ENCODE data around the gene GAB2.

The GAB2 gene

DNA sequence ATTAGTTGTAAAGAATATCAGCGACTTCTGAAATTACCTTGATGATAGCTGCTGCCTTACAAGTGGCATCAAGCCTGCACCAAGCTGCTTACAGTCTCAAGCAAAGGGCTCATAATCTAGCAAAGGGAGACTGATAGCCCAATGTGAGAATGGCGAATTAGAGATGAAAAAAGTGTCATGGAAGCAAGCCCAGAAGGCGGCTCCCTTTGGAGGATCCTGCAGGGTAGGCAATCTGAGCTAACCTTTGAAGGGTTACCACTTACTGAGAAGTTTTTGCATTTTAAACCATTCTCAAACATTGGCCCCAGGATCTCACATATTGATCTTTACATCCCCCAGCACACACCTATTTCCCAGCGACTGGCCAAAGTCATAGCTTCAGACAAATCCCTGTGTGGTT is 18.5 kb downstream of the GAB2 start:
- DNase-seq, result no peak

DNA sequence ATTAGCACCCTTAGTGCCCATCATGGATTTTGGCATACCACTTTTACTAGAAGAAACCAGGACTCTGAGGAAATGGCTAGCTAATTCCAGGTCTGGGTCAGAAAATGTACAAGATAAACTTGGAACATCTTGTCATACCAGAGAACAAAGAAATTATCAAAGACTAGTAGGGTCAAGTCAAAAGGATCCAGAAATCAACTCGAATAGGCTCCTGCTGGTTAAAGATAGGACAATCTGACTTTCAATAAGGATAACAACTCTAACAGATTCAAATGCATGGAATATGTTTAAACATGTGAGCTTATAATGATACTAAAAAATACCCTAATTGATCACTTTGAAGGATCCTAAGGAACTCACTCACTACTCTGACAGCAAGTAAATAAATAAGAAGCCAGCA is 18.9 kb downstream of the GAB2 start:
- no peak for DNase-seq

DNA sequence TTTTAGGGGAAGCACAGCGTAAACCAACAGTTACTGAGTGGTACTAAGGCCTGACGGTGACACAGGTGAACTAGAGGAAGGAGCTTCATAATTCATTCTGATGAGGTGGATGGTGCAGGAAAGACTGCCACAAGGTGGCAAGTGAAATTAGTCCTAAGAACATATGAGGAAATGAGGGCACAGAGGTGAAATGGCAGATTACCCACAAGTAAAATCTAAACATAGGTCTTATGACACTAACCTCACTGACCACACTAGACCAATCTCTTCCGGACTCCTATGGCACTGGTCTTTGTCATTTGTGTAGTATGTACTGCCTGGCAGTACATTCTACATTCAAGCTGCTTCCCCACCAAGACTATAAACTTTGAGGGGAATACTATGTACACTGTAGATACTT is 20.2 kb downstream of the GAB2 start:
- DNase-seq, result no peak

DNA sequence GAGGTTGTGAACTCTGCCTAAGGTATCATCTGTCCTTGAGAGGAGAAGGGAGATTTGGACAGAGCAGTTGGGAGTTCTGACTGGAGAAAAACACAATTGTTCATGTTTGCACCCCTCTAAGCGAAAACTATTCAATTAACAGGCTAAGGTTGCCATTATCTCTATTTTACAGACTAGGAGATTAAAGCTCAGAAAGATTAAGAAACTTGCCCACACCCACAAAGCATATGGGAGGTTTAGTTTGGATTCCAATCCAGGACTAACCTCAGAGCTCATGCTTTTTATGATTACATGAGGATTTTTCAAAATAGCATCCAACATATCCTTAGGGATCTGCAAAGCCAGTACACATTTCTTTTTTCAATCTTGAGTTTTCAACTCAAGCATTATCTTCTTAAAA is 22.0 kb downstream of the GAB2 start:
- no peak for DNase-seq

DNA sequence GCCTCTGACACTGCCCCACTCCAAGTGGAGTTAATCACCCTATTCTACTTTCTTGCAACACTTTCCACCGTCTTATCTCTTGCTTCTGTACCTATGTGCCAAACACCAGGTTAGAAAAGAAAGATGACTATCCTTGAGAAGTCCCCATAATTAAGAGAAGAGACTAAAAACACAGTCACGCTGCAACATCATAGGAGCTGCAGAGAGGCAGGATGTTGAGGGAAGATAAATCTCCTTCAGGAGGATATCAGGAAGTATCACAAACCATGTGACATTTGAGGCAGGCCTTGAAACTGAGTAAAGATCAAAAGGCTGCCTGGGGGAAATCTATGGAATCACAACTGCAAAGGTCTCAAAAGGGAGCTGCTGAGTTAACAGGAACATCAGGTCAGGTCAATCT is 24.8 kb downstream of the GAB2 start:
- no peak for DNase-seq

DNA sequence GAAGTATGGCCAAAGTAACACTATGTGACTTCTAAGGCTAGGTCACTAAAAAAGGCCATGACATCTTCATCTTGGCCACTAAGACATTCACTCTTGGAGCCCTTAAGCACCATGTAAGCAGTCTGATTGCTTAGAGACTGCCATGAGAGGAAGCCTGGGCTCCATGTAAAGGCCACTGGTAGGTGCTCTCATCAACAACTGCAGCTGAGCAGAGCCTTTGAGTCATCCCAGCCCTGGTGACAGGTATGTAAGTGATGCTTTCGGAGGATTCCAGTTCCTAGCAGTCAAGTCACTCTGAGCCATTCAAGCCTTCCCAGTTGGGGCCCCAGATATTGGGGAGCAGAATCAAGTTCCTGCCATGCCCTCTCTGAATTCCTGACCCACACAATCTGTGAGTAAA is 26.2 kb downstream of the GAB2 start:
- DNase-seq, result no peak

DNA sequence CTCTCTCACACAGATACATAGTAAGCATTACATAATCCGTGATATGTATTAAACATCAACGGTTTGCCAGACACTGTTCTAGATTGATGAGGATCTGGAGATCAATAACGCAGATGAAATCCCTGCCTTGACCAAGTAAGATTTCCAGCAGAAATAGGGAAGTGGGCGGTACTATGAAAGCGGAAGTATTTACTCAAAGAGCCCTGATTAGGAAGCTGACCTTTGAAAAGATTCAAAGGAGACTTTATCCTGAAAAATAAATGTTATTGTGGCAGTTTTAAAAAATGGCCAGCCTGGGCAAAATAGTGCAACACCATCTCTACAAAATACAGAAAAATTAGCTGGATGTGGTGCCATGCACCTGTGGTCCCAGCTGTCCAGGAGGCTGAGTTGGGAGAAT is 26.8 kb downstream of the GAB2 start:
- DNase-seq, result no peak

DNA sequence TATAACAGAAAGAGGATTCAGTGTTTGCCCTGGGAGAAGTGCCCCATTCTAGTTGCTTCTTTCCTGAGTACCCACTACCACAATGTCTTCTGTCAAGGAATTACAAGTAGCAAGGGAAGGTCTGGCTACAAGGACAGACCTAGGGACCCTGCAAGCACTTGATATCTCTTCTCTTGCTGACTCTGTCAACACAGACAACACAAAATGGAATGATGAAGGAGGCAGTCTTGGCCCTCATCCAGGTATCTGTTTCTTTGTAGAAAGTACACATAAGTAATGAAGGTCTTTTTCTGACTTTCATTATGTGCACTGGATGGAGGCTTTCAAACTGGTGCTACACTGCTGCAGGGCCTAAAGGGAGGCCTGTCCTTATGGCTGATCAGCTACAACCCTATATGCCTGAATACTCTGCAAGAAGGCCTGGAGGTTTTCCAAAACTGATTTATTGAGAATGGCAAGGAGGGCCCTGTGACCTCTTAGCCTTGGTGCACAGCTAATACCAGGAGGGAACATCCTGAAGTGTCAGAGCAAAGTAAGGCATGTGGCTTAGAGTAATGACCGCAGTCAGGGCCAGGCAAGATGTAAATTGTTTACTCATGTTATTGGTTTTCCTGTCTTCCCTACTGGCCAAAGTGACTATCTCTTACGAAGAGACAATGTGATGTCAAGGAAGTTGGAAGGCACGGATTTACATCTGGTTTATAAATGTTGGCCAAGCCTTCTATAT is 31.2 kb downstream of the GAB2 start:
- no peak for DNase-seq

DNA sequence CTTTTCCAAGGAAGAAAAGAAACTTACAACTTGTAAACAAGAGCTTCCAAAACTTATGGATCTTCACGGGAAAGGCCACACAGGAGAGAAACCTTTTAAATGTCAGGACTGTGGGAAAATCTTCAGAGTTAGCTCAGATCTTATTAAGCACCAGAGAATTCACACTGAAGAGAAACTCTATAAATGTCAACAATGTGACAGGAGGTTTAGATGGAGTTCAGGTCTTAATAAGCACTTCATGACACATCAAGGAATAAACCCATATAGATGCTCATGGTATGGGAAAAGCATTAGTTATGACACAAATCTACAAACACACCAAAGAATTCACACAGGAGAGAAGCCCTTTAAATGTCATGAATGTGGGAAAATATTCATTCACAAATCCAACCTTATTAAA is 32.4 kb downstream of the GAB2 start:
- no peak for DNase-seq

DNA sequence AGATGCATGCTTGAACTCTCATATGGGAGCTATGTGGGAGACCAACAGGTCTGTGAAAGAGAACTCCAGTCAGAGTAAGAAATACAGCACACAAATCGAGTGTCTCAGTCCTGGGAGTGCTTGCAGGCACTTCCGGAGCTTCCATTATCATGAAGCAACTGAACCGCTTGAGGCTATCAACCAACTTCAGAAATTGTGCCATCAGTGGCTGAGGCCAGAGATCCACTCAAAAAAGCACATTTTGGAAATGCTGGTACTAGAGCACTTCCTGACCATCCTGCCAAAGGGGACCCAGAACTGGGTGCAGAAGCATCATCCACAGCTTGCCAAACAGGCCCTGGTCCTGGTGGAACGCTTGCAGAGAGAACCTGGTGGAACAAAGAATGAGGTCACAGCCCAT is 33.4 kb downstream of the GAB2 start:
- DNase-seq, result no peak

DNA sequence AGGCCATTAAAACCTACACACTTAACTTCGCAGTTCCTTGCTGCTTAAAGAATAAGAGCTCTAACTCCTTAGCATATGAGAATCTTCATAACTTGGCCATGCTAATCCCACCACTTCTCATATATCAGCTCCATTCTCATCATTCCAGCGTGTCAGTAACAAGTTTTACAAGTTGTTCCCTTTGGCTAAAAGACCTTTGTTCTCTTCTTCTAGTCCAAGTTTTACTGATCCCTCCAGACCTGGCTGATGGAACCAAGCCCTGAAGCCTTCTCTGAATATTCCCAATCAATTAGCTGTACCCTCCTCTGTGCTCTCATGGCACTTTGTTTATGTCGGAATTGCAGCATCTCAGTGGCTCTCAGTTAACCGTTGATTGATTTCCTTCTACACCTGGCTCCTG is 35.8 kb downstream of the GAB2 start:
- DNase-seq, result no peak

DNA sequence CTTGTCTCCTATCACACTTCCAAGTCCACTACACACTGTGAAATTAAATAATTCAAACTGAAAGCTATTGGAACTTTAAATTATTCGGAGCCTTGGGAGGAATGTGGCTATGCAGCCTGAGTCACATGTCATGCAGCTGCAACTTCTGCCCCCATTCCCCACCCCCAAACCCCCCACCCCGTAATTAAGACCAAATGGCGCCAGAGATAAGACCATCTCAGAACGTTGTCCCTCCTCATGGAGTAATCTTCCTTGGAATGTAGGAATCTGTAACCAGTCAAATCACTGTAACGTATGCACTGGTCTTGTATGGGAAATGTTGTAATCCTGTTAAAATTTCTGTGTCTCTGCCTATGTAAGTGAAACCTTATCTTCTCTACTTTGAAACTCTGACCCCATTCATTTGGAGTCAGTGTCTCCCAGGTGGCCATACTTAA is 37.0 kb downstream of the GAB2 start:
- DNase-seq, result no peak

DNA sequence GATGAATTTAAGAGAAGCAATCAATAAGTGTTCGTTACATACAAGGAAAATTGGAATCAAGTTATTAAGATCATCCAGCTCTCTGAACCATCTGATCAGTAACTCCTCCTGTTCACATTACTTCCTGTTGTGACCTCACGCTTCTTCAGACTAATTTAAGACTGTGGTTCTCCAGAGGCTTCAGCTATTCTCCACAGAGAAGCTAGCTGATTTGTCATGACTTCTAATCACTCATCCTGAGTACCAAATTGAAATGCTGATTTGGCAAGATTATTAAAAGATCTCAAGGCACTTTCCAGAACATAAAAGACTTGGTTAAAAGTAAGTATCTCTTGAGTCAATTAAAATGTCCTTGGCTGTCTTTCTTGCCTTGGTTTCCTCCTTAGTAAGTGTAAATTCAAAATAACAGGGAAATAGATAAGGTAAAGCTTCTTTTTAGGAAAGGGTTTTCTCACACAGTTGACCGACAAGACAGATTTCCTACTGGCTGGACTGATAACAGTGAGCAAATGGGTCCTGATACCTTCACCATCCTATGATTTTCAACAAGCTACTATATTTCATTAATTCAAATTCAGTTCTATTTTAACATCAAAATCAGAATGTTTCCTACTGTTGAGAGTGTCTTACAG is 38.5 kb downstream of the GAB2 start:
- no peak for DNase-seq

DNA sequence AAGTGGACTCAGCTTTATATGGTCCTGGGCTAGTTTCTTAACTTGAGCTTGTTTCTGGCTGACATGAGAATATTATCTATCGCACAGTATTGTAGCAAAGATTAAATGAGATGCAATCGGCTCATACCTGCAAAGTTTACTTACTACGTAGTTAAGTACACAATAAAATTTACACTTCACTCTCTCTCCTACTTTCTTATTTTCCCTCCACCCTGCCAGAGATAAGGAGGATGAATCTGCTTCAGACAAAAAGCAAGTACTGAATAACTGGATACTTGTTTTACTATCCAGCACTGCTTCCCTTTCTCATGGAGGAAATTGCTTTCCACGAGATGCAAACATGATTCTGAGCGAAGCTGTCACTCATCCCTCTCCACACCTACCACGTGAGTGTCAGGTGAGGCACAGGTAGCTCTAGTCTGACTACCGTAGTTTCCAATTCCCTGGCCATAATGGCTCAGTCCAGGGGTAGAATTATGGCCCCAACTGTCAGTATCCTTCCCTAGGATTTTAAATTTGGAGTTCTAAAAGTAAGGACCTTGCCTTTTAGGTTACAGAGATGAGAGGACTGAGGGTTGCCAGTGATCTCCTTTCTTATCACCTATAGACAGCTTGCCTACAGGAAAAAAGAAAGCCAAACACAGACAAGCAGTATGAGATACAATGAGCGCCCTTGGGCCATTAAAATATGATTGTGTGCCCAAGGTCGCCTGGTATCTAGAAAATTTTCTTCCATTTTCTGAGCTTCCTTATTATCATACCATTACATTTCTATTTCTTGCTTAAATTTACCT is 39.8 kb downstream of the GAB2 start:
- no peak for DNase-seq

DNA sequence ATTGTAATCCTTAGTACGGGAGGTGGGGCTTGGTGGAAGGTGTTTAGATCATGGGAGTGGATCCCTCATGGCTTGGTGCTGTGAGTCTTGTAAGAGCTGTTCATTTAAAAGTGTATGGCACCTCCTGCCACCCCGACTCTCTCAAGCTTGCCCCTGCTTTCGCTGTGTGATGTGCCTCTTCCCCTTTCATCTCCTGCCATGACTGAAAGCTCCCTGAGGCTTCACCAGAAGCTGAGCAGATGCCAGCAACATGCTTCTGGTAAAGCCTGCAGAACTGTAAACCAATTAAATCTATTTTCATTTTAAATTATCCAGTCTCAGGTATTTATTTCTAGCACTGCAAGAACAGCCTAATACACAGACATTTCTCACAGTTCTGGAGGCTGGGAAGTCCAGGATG is 40.8 kb downstream of the GAB2 start:
- no peak for DNase-seq

DNA sequence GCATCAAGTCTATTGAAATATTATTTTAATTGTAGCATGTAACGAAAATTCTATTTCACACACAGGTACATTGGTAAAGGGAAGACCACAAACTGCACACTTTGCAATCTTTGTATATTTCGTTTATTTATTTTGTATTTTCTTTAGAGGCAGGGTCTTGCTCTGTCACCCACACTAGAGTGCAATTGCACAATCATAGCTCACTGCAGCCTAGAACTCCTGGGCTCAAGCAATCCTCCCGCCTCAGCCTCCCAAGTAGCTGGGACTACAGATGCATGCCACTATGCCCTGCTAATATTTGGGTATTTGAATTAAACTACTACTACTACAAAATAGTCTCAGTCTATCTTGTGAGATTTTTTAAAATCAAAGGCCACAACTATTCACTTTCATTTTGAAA is 42.7 kb downstream of the GAB2 start:
- DNase-seq, result no peak

DNA sequence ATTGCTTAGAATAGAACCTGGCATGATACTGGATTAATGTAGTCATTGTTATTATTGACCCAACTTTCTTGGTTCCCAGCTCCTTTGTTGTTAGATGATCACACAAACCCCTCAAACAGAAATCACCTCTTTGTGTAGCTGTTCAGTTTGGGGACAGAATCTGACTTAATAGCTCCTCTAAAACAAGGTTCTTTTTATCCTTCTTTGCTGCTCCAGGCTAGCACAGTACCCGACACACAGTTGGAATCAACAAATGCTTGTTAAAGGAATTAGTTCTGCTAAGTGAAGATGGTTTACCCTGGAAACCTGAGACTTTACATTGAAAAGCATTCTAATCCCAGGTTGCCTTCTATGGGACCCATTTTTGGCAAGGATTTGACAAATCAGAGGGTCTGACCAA is 43.9 kb downstream of the GAB2 start:
- DNase-seq, result no peak

DNA sequence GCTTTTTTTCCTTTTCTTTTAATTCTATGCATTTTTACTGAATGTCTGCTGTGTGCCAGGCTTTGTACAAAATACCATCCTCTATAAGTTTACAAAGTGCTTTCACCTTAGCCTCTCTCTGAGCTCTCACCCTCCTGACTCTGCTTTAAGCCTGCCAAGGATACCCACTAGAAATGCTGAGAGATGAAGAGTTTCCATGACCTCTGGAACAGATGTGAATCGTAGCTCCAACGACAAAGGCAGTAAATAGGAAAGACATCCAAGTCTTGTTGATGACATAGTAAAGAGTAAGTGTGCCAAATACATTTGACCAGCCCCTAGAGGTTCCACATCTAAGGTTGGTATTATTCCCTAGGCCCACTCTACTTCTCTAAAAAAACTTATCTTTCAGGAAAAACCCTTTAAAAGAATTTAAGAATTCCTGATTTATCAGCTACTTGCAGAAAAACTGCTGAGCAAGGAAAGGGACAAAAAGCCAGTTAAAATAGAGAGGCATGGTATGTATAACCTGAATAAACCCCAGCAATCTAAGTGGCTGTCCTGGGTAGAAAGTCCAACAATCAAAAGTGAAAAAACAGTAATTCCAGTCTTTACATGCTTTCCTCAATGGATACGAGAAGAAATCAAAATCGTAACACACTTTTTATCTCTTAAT is 45.4 kb downstream of the GAB2 start:
- DNase-seq, result no peak

DNA sequence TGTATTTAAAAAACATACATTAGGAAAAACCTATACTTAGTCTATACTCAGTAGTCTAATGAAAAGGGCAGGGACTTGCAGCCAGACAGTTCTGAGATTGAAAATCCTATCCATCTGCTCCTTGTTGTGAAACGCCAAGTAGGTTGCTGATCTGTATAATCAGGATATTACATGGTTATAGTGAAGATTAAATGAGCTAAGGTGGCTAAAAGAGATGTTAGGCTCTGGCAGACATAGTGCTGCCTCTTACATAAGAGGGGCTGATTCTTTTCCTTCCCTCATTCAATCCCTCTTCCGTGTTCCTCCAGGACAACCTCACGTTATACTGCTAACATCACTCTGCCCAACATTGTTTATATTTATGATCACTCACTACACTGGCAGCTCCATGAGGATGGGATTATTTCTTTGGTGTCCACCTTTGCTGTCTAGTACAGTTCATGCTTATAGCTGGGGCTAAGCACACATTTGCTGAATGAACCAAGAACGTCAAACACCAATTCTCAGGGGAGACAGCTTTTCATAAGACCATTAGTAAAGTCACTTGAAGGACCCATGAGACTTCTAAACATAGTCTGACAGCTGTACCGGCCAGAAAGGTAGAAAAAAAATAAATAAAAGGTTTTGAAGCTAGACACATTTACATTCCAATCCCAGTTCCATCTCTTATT is 46.3 kb downstream of the GAB2 start:
- no peak for DNase-seq

DNA sequence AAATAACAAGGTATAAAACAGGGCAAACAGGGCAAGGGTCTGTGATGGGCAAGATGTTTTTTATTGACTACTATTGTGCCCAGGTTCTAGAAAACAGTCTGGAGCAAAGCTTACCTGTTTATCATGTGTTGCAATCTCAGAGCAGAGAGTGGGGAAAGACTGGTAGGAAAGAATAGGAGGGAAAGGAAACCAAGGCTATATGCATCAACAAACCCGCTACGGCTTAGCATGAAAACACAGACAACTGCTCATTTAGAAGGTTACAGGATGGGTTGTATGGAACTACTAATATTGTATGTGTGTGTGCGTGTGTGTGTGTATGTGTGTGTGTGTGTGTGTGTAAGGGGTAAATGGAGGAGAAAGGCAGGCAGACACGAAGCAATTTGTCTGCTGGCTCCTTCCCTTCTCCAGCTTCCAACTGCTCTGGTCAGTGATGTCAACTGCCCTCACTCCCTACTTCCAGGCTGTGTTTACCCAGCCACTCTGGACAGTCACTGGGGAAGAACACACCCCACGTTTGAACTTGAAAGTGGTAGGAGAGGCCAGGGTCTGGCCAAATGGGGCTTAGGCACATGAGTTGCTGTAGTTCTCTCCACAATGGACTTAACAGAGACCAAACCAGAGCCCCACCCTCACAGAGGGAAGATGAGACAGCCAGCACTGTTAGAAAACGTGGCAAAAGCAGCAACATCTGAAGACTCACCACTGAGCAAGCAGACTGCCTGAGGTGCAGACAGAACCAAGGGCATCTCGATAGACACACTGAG is 47.0 kb downstream of the GAB2 start:
- DNase-seq, result no peak

DNA sequence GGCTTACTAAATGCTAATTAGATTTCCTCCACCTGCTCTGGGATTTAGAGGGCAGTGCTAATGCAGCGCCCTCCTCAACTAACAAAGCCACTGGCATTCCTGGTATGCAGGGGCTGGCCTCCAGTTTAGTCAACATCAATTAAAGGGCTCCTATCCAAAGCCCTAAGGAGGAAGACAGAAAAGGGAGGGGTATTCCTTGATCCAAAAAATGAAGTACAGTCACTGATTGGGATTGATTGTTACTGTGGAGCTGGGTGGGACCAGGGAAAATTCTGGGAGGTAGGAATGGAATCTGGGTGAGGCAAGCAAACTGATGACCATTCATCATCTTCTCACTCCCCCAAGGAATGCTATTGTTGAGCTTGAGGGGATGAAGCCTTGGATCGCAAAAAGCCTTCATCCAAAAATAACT is 52.2 kb downstream of the GAB2 start:
- DNase-seq, result no peak

DNA sequence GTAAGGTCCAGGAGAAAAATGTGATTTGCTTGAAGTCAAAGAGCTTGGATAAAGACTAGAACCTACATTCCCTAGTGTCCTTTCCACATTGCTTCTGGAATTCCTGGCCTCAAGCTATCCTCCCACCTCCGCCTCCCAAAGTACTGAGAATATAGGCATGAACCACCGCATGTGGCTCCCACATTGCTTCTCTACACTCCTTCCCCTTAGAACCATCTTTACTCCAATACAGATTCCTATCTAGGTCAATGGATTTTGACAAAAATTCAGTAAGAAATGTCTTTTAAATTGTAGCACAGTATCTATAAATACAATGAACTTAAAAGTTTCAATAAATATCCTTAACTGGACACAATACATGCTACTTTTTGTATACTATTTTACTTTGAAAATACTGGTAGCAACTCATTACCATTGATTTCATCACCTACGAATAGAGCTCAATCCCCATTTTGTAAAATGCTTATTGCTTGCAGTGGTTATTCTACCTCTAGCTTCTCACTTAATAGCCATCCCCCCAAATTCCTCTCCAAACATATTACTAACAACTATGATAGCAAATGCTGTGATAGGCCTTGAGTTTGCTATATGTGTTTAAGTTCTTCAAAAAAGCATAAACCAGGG is 53.4 kb downstream of the GAB2 start:
- no peak for DNase-seq
